ENCODE measurements around the gene OSM. TPM values are rescaled to one million over a fixed set of nuclear protein-coding genes. Genes with fewer than 3 reads are reported as not detected.

OSM gene
- polyA plus RNA-seq, 1 of the 3 experiments (the other 2 are of a cell fraction): not detected

GRCh38 chr22:30312053-30312452 lies 45.4 kb upstream of the OSM start (continued):
- TF ChIP-seq REST (IDR thresholded peaks at IDR 0.05; ENCODE audit: low read depth, low read length) (peak; percentile 25; the same call in 1 of the 2 replicates), TCF12 (IDR thresholded peaks at IDR 0.05) (peak; percentile 73), PBX3 (IDR thresholded peaks at IDR 0.05) (peak; percentile 89), RXRA (IDR thresholded peaks at IDR 0.05; ENCODE audit: borderline replicate concordance, low read depth) (peak; percentile 48; the same call in 1 of the 2 replicates), GATA2 (CRISPR knock-in tag; IDR thresholded peaks at IDR 0.05) (no peak), FOSL2 (IDR thresholded peaks at IDR 0.05; ENCODE audit: borderline replicate concordance, low read depth) (peak; percentile 78; the same call in 1 of the 2 replicates), IRF3 (IDR thresholded peaks at IDR 0.05; ENCODE audit: low read depth, low read length) (no peak), EZH2phosphoT487 (IDR thresholded peaks at IDR 0.05; ENCODE audit: borderline replicate concordance, low read depth) (no peak), USF2 (IDR thresholded peaks at IDR 0.05; ENCODE audit: borderline replicate concordance, low read depth, low read length) (no peak), SIN3A (IDR thresholded peaks at IDR 0.05; ENCODE audit: borderline replicate concordance, low read depth, low read length) (no peak), ELF1 (IDR thresholded peaks at IDR 0.05) (no peak), JUND (IDR thresholded peaks at IDR 0.05) (peak; percentile 77), MXI1 (IDR thresholded peaks at IDR 0.05; ENCODE audit: low read depth, low read length) (no peak)

Measured in SK-N-SH (cell line).